HPDE6-E6E7 (cell line): ENCODE results near the gene LONP2.
A peak's percentile ranks its signal among the peaks of the same experiment; 100 is the strongest.
"Not testable (repeated sequence)": the region's sequence is repeated elsewhere in the genome, so short reads cannot be mapped to it uniquely, and the experiment has no call there.

Experiments used
- DNase-seq: peaks from one replicate; pipeline ENCODE4 v3.0.0; 2011; ENCODE audit warnings: missing footprints; ENCODE audit errors: extremely low spot score

Gene LONP2

GRCh38 chr16:48287239-48287638 is 43.1 kb downstream of the LONP2 start:
- no peak for DNase-seq

GRCh38 chr16:48291303-48291702 is 47.2 kb downstream of the LONP2 start:
- no peak for DNase-seq

- DNase-seq = no peak
These were observed 47.7 kb downstream of the LONP2 start for GRCh38 chr16:48291754-48292153.

- DNase-seq = no peak
These were observed 48.4 kb downstream of the LONP2 start for GRCh38 chr16:48292452-48292851.

GRCh38 chr16:48294724-48295123 is 50.6 kb downstream of the LONP2 start:
- DNase-seq = no peak

GRCh38 chr16:48295488-48296281 is 51.6 kb downstream of the LONP2 start:
- DNase-seq = peak; percentile 72

GRCh38 chr16:48299471-48299870 is 55.4 kb downstream of the LONP2 start:
- DNase-seq = no peak

- DNase-seq = no peak
These were observed 56.3 kb downstream of the LONP2 start for GRCh38 chr16:48300391-48300856.

- DNase-seq = no peak
These were observed 64.4 kb downstream of the LONP2 start for GRCh38 chr16:48308535-48308934.

GRCh38 chr16:48310908-48311641 is 67.0 kb downstream of the LONP2 start:
- DNase-seq = no peak

- not testable (repeated sequence) for DNase-seq
These were observed 69.8 kb downstream of the LONP2 start for GRCh38 chr16:48313905-48314304.

GRCh38 chr16:48317026-48317425 is 72.9 kb downstream of the LONP2 start:
- DNase-seq = no peak

GRCh38 chr16:48317614-48318315 is 73.7 kb downstream of the LONP2 start:
- DNase-seq = no peak

- no peak for DNase-seq
These were observed 74.5 kb downstream of the LONP2 start for GRCh38 chr16:48318630-48319029.

GRCh38 chr16:48321317-48322036 is 77.4 kb downstream of the LONP2 start:
- no peak for DNase-seq

GRCh38 chr16:48323783-48324775 is 80.0 kb downstream of the LONP2 start:
- DNase-seq = no peak

- DNase-seq = no peak
These were observed 82.8 kb downstream of the LONP2 start for GRCh38 chr16:48326915-48327314.

- no peak for DNase-seq
These were observed 85.0 kb downstream of the LONP2 start for GRCh38 chr16:48329138-48329537.

GRCh38 chr16:48330189-48330840 is 86.2 kb downstream of the LONP2 start:
- peak; percentile 15 for DNase-seq

- no peak for DNase-seq
These were observed 86.7 kb downstream of the LONP2 start for GRCh38 chr16:48330841-48331192.
